ENCODE results near the gene NUTF2. TPM values are rescaled to one million over a fixed set of nuclear protein-coding genes. Genes with fewer than 3 reads are reported as not detected.
"Not testable (repeated sequence)": the region's sequence is repeated elsewhere in the genome, so short reads cannot be mapped to it uniquely, and the experiment has no call there.

The NUTF2 gene
- total RNA-seq, 1 experiment from 2014 or later, result 76.6 TPM

DNA sequence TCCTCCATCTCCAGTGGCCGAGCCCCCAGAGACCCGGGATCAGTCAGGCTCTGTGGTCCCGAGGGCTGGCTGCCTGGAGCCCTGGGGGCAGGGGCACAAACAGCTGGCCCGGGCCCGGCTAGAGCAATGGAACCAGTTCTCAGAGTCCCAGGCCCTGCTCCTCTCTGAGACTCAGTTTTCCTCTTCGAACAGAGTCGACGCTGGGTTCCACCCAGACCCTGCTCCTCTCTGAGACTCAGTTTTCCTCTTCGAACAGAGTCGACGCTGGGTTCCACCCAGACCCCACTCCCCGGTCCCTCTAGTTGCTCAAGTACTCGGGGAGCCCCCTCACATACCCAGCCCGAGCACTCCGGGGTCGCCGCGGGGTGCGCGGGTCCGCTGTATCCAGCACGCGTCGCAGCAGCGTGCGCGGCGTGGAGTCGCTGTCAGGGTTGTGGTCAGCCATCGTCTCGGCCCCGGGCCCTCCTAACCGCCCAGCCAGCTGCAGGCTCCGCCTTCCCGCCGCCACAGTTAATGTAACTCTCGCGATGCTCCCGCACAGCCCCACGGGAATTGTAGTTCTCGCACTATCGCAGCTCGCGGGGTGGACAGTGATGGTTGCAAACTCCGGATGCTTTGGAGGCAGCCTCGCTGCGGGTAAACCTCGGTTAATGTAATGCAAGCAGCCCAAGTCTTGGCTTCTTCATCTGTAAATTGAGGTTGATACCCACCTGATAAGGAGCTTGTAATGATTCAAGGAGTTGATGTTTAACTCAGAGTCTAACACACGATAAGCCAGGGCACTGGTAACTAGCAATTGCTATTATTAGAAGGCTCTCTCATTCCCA is 13.1 kb upstream of the NUTF2 start:
- peak; percentile 89 for DNase-seq (ENCODE audit: low read depth, low spot score)
- in situ Hi-C loops (cut with HindIII; ENCODE audit: low pct_unique_long_range_greater_than_20kb, low sequenced_read_pairs), result no loop called here

GRCh38 chr16:67834242-67834614 is 12.5 kb upstream of the NUTF2 start:
- in situ Hi-C loops (cut with HindIII; ENCODE audit: low pct_unique_long_range_greater_than_20kb, low sequenced_read_pairs), result no loop called here
- no peak for DNase-seq (ENCODE audit: low read depth, low spot score)

DNA sequence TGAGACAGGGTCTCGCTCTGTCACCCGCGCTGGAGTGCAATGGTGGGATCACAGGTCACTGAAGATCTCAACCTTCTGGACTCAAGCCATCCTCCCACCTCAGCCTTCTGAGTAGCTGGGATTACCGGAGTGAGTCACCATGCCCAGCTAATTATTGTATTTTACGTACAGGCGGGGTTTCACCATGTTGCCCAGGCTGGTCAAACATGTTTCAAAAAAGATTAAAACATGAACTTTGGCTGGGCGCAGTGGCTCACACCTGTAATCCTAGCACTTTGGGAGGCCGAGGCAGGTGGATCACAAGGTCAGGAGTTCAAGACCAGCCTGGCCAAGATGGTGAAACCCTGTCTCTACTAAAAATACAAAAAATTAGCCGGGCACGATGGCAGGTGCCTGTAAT is 9.5 kb upstream of the NUTF2 start:
- in situ Hi-C loops (cut with HindIII; ENCODE audit: low pct_unique_long_range_greater_than_20kb, low sequenced_read_pairs), result not testable (repeated sequence)

DNA sequence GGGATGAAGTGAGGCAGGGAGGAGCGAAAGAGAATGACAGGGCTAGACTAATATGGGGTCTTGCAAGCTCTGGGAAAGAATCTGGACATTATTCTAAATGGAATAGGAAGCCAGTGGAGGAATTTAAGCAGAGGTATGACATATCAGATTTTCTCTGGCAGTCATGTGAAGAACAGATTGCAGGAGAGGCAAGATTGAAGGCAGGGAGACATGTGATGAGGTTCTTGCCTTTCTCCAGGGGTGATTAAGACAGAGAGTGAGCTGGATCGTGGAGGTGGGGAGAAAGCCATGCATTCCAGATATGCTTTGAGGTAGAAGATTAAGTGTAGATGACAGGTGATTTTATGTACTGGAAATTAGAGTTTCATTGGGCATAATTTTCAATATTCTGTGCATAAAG is 8.9 kb upstream of the NUTF2 start:
- DNase-seq (ENCODE audit: low read depth, low spot score), result no peak
- in situ Hi-C loops (cut with HindIII; ENCODE audit: low pct_unique_long_range_greater_than_20kb, low sequenced_read_pairs), result no loop called here

More for the DNA sequence above, 9.5 kb upstream of the NUTF2 start:
- not testable (repeated sequence) for DNase-seq (ENCODE audit: low read depth, low spot score)

GRCh38 chr16:67841198-67841815 is 5.4 kb upstream of the NUTF2 start:
- in situ Hi-C loops (cut with HindIII; ENCODE audit: low pct_unique_long_range_greater_than_20kb, low sequenced_read_pairs), result no loop called here
- DNase-seq (ENCODE audit: low read depth, low spot score), result no peak

GRCh38 chr16:67841816-67842508 is 4.8 kb upstream of the NUTF2 start, which contains the start of gene THAP11:
Gene THAP11 (plus strand): TSS chr16:67842320. CDS start chr16:67842555, 235 bp downstream.
- peak; percentile 95 for DNase-seq (ENCODE audit: low read depth, low spot score)
- in situ Hi-C loops (cut with HindIII; ENCODE audit: low pct_unique_long_range_greater_than_20kb, low sequenced_read_pairs), result no loop called here

DNA sequence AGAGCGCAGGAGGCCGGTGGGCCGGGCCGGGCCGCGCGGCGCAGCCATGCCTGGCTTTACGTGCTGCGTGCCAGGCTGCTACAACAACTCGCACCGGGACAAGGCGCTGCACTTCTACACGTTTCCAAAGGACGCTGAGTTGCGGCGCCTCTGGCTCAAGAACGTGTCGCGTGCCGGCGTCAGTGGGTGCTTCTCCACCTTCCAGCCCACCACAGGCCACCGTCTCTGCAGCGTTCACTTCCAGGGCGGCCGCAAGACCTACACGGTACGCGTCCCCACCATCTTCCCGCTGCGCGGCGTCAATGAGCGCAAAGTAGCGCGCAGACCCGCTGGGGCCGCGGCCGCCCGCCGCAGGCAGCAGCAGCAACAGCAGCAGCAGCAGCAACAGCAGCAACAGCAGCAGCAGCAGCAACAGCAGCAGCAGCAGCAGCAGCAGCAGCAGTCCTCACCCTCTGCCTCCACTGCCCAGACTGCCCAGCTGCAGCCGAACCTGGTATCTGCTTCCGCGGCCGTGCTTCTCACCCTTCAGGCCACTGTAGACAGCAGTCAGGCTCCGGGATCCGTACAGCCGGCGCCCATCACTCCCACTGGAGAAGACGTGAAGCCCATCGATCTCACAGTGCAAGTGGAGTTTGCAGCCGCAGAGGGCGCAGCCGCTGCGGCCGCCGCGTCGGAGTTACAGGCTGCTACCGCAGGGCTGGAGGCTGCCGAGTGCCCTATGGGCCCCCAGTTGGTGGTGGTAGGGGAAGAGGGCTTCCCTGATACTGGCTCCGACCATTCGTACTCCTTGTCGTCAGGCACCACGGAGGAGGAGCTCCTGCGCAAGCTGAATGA is 4.0 kb upstream of the NUTF2 start:
- peak; percentile 28 for DNase-seq (ENCODE audit: low read depth, low spot score)
- in situ Hi-C loops (cut with HindIII; ENCODE audit: low pct_unique_long_range_greater_than_20kb, low sequenced_read_pairs), result no loop called here

GRCh38 chr16:67843343-67843765 is 3.4 kb upstream of the NUTF2 start:
- DNase-seq (ENCODE audit: low read depth, low spot score), result no peak
- in situ Hi-C loops (cut with HindIII; ENCODE audit: low pct_unique_long_range_greater_than_20kb, low sequenced_read_pairs), result no loop called here

GRCh38 chr16:67844497-67844896 is 2.2 kb upstream of the NUTF2 start:
- no peak for DNase-seq (ENCODE audit: low read depth, low spot score)
- in situ Hi-C loops (cut with HindIII; ENCODE audit: low pct_unique_long_range_greater_than_20kb, low sequenced_read_pairs), result no loop called here

- DNase-seq (ENCODE audit: low read depth, low spot score), result no peak
- in situ Hi-C loops (cut with HindIII; ENCODE audit: low pct_unique_long_range_greater_than_20kb, low sequenced_read_pairs), result no loop called here
Observed at GRCh38 chr16:67845291-67846062, 1.3 kb upstream of the NUTF2 start.

GRCh38 chr16:67846063-67846319 is 742 bp upstream of the NUTF2 start:
- no peak for DNase-seq (ENCODE audit: low read depth, low spot score)
- in situ Hi-C loops (cut with HindIII; ENCODE audit: low pct_unique_long_range_greater_than_20kb, low sequenced_read_pairs), result no loop called here

DNA sequence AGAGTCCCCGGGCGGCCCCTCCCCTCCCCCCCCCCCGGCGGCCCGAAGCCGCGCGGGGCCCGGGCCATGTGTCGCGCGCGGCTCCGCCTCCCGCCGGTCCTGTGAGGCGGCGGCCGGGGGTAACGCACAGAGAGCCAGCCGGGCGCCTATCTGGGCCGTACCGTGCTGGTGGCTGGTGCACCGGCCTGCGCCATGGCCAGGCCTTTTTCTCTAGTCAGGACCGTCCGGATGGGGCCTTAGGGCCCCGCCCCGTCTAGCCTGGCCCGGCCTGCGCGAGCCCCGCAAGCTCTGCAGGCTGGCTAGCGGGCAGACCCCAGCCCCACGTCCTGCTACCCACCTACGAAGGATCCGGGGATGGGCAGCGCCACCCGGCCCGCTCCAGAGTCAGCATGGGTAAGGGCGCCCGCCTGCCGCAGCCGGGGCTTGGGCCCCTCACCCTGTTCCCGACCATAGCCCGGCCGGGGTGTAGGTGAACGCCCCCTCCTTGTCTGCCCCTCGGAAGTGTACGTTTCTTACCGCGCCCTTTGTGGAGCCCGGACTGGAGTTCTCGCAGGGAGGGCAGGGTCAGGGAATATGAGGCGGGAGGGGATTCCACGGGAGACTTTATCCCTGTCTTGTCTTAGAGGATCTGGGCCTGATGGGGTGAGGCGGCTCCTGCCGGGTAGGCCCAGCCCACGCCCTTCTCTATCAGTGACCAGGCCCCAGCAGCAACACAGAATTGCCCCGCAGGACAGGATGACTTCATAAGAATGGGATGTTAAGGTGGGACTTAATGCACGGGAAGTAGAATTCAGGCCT is 530 bp downstream of the NUTF2 start, which contains the start of gene CENPT:
CENPT (minus strand) TSS at position 630 of the 798 bp plus-strand sequence. CDS start 13,834 bp downstream, outside the sequence.
- DNase-seq (ENCODE audit: low read depth, low spot score), result no peak
- in situ Hi-C loops (cut with HindIII; ENCODE audit: low pct_unique_long_range_greater_than_20kb, low sequenced_read_pairs), result no loop called here

DNA sequence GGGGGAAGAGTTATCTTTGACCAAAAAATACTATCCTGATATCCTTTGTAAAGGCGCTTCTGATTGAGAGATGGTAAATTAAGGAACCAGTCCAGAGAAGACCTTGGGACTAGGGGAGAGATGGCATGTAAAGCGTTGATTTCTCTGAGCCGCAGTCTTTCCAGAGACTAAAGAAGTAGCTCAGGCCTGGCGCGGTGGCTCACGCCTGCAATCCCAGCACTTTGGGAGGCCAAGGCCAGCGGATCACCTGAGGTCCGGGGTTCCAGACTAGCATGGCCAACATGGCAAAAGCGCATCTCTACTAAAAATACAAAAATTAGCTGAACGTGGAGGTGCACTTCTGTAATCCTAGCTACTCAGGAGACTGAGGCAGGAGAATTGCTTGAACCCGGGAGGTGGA is 1.4 kb downstream of the NUTF2 start:
- in situ Hi-C loops (cut with HindIII; ENCODE audit: low pct_unique_long_range_greater_than_20kb, low sequenced_read_pairs), result no loop called here
- DNase-seq (ENCODE audit: low read depth, low spot score), result no peak

- in situ Hi-C loops (cut with HindIII; ENCODE audit: low pct_unique_long_range_greater_than_20kb, low sequenced_read_pairs), result no loop called here
- DNase-seq (ENCODE audit: low read depth, low spot score), result no peak
Observed at GRCh38 chr16:67853670-67854069, 6.9 kb downstream of the NUTF2 start.

GRCh38 chr16:67855789-67856188 is 9.1 kb downstream of the NUTF2 start:
- no peak for DNase-seq (ENCODE audit: low read depth, low spot score)
- in situ Hi-C loops (cut with HindIII; ENCODE audit: low pct_unique_long_range_greater_than_20kb, low sequenced_read_pairs), result no loop called here

DNA sequence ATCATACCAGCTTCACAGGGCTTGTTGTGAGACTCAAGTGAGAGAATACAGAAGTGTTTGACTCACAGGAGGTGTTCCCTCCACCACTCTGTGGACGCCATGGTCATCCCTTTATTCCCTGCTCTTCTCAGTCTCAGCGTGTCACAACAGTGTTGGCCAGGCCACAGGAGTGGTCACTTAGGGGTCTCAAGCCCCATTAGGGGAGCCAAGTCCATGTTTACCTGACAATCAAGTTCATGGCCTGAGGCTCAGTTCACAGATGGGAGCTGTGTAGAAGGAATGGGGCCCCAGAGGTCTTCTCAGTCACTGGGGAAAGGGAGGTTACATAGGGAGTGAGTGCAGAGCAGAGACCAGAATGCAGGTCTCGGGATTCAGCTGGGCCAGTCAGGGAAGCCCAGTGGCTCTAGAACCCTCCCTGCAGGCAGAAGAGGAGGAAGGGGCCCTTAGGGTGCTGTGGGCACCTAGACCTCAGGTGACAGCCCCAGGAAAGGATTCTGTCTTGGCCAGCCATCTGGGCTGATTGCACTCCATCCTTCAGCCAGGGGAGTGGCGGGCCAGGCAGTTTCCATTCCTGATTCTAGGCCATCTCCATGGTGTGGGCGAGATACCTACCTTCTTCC is 10.3 kb downstream of the NUTF2 start:
- in situ Hi-C loops (cut with HindIII; ENCODE audit: low pct_unique_long_range_greater_than_20kb, low sequenced_read_pairs), result no loop called here
- no peak for DNase-seq (ENCODE audit: low read depth, low spot score)

Data from SK-MEL-5 (cell line).